ENCODE results near the gene STK40. TPM values are rescaled to one million over a fixed set of nuclear protein-coding genes. Genes with fewer than 3 reads are reported as not detected.

The STK40 gene
- total RNA-seq, 1 experiment from 2014 or later: 26.2 TPM

- TF ChIP-seq CTCF (conservative IDR thresholded peaks at IDR 0.05): no peak
- H4K91ac ChIP-seq (ENCODE audit: insufficient read length, low read depth, low read length): no peak overlapping the region
- H3K56ac ChIP-seq (ENCODE audit: insufficient read length, low read depth, low read length): no peak overlapping the region
- H3K18ac ChIP-seq (ENCODE audit: insufficient read length, low read depth, low read length): no peak overlapping the region
- no peak overlapping the region for H3K27ac ChIP-seq (ENCODE audit: insufficient read length, low read depth, low read length)
- H3K23ac ChIP-seq (ENCODE audit: insufficient read length, low read depth, low read length): no peak overlapping the region
- H3K9me3 Mint-ChIP-seq: no peaks in the 10 kb centered on the region
- no peaks in the 10 kb centered on the region for H4K20me1 ChIP-seq (ENCODE audit: control insufficient read depth, insufficient read depth, insufficient read length)
- no peak overlapping the region for H3K9ac ChIP-seq (ENCODE audit: extremely low read depth, insufficient read length, low read length)
- peaks cover 22 to 53% (median 37%) of the 10 kb centered on the region in 3 experiments; a peak in 6 of 7 replicates for H3K36me3 Mint-ChIP-seq (ENCODE audit: insufficient read depth in 1 of 3, low read depth in 3 of 3)
- no peaks in the 10 kb centered on the region for H3K79me2 ChIP-seq (ENCODE audit: insufficient read depth, low read length)
- H2BK5ac ChIP-seq (ENCODE audit: insufficient read length, low read length): no peak overlapping the region
- peaks cover 7 to 11% of the 10 kb centered on the region in 2 experiments for H3K4me1 Mint-ChIP-seq
- H3K4ac ChIP-seq (ENCODE audit: low read depth, low read length): no peak overlapping the region
- H3K27ac Mint-ChIP-seq: peak overlapping the region in 2 of 3 experiments; percentile 27 to 85; a peak in 2 of 7 replicates
- no peak overlapping the region for H2BK12ac ChIP-seq (ENCODE audit: insufficient read length, low read depth, low read length)
- no peak overlapping the region for H3K14ac ChIP-seq (ENCODE audit: insufficient read depth, low read length)
- H3K9me3 ChIP-seq (ENCODE audit: control insufficient read depth, low read depth, low read length): no peaks in the 10 kb centered on the region
- WGBS (ENCODE audit: extremely low coverage, insufficient read length, low lambda C conversion rate): no CpG with 5 or more reads among the region's 13 CpGs
- H3K4me2 ChIP-seq (ENCODE audit: insufficient read depth, insufficient read length, low read length): no peak overlapping the region
- no peak overlapping the region for H4K8ac ChIP-seq (replicated peaks; ENCODE audit: insufficient read length, low read depth, low read length)
- no peaks in the 10 kb centered on the region for H3K79me1 ChIP-seq (ENCODE audit: insufficient read depth, low read depth, low read length, poor library complexity, severe bottlenecking)
- no peaks in the 10 kb centered on the region for H3K27me3 ChIP-seq (ENCODE audit: insufficient read depth, low read length)
- H3K27me3 Mint-ChIP-seq (ENCODE audit: low read depth): no peaks in the 10 kb centered on the region
- H3K4me1 ChIP-seq (ENCODE audit: insufficient read depth, low read length): 0 out of 2 replicates have a peak, but pooled peaks cover 2% of the 10 kb centered on the region
- H4K5ac ChIP-seq (ENCODE audit: insufficient read length, low read depth, low read length): no peak overlapping the region
- no peak for DNase-seq
- no peaks in the 10 kb centered on the region for H3K23me2 ChIP-seq (ENCODE audit: insufficient read length, low read depth, low read length, poor library complexity, severe bottlenecking)
- H2BK120ac ChIP-seq (ENCODE audit: low read depth, low read length, poor library complexity, severe bottlenecking): no peak overlapping the region
- no peak overlapping the region for H3T11ph ChIP-seq (ENCODE audit: low read length)
- H2AK5ac ChIP-seq (ENCODE audit: insufficient read length, low read length): no peak overlapping the region
- H2BK20ac ChIP-seq (ENCODE audit: low read depth, low read length, poor library complexity, severe bottlenecking): no peak overlapping the region
- no peak overlapping the region for H2AFZ ChIP-seq (ENCODE audit: low read length)
- H2BK15ac ChIP-seq (ENCODE audit: low read depth, low read length): no peak overlapping the region
- H3K4me3 Mint-ChIP-seq: no peak overlapping the region
Observed at GRCh38 chr1:36350659-36351226, 35.0 kb downstream of the STK40 start.

Data from H9 (cell line).